Measurements from ENCODE around the gene IFT25. TPM values are rescaled to one million over a fixed set of nuclear protein-coding genes. Genes with fewer than 3 reads are reported as not detected.

The IFT25 gene
- total and polyA plus RNA-seq, 2 of the 13 experiments (the other 11 are each of a cell fraction or from before 2014, with no cell fraction given): 19.7 to 48.0 TPM

DNA sequence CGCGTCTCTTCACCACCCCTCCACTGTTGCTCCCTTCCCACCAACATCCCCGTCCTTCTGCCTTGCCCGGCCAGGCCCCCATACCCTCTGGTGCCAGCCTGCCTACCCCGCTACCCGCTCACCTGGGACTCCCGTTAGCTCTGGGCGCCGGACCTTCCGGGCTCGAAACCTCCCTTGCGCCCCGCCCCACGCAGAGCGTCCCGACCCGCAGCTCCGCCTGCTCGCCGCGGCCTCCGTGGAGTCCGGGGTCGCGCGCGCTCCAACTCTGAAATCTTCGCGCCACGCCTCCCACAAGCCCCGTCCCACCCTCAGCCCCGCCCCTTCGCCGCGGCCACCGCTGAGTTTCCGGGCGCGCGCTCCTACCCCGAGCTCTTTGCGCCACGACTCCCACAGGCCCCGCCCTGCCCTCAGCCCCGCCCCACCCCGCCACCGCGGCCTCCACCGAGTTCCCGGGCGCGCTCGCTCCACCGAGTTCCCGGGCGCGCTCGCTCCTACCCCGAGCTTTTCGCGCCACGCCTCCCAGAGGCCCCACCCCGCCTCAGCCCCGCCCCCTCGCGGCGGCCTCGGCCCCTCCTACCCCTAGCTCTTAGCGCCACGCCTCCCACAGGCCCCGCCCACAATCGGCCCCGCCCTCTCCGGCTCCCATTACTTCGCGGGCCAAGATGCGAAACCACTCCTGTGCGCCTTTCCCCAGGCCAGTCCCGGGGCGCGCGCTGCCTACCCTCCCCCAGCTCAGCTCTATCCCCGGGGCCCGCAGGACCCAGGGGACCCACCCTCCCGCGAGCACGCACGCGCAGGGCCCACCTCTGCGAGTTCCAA, at the start of gene IFT25 (continued):
- TF ChIP-seq, protein P1, sequence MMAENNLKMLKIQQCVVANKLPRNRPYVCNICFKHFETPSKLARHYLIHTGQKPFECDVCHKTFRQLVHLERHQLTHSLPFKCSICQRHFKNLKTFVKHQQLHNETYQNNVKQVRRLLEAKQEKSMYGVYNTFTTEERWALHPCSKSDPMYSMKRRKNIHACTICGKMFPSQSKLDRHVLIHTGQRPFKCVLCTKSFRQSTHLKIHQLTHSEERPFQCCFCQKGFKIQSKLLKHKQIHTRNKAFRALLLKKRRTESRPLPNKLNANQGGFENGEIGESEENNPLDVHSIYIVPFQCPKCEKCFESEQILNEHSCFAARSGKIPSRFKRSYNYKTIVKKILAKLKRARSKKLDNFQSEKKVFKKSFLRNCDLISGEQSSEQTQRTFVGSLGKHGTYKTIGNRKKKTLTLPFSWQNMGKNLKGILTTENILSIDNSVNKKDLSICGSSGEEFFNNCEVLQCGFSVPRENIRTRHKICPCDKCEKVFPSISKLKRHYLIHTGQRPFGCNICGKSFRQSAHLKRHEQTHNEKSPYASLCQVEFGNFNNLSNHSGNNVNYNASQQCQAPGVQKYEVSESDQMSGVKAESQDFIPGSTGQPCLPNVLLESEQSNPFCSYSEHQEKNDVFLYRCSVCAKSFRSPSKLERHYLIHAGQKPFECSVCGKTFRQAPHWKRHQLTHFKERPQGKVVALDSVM (CRISPR knock-in tag; IDR thresholded peaks at IDR 0.05): peak; percentile 93
- no peak for TF ChIP-seq ZNF354B (CRISPR knock-in tag; IDR thresholded peaks at IDR 0.05)
- no peak for TF ChIP-seq ZNF782 (CRISPR knock-in tag; IDR thresholded peaks at IDR 0.05; ENCODE audit: borderline replicate concordance)
- no peak for TF ChIP-seq ZNF747 (CRISPR knock-in tag; IDR thresholded peaks at IDR 0.05; ENCODE audit: borderline replicate concordance)
- TF ChIP-seq NFE2L2 (IDR thresholded peaks at IDR 0.05; ENCODE audit: low read length): no peak
- TF ChIP-seq NFRKB (IDR thresholded peaks at IDR 0.05): no peak
- TF ChIP-seq FOXC1 (CRISPR knock-in tag; IDR thresholded peaks at IDR 0.05; ENCODE audit: borderline replicate concordance): 0 out of 2 replicates have a peak, but pooled peaks have one; percentile 17
- TF ChIP-seq NFIB (CRISPR knock-in tag; IDR thresholded peaks at IDR 0.05; ENCODE audit: borderline replicate concordance): no peak
- TF ChIP-seq SP1 (IDR thresholded peaks at IDR 0.05): no peak
- peak; percentile 71 for TF ChIP-seq SP1 (CRISPR knock-in tag; IDR thresholded peaks at IDR 0.05)
- no peak for TF ChIP-seq CENPX (CRISPR knock-in tag; IDR thresholded peaks at IDR 0.05)
- TF ChIP-seq POLR2AphosphoS5 (IDR thresholded peaks at IDR 0.05; ENCODE audit: low read depth, low read length): peak; percentile 64
- TF ChIP-seq ZNF264 (CRISPR knock-in tag; IDR thresholded peaks at IDR 0.05): 0 out of 2 replicates have a peak, but pooled peaks have one; percentile 35
- TF ChIP-seq, protein P2, sequence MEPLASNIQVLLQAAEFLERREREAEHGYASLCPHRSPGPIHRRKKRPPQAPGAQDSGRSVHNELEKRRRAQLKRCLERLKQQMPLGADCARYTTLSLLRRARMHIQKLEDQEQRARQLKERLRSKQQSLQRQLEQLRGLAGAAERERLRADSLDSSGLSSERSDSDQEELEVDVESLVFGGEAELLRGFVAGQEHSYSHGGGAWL (CRISPR knock-in tag; IDR thresholded peaks at IDR 0.05): 0 out of 2 replicates have a peak, but pooled peaks have one; percentile 19
- TF ChIP-seq AHR (CRISPR knock-in tag; IDR thresholded peaks at IDR 0.05): no peak
- TF ChIP-seq, protein P3, sequence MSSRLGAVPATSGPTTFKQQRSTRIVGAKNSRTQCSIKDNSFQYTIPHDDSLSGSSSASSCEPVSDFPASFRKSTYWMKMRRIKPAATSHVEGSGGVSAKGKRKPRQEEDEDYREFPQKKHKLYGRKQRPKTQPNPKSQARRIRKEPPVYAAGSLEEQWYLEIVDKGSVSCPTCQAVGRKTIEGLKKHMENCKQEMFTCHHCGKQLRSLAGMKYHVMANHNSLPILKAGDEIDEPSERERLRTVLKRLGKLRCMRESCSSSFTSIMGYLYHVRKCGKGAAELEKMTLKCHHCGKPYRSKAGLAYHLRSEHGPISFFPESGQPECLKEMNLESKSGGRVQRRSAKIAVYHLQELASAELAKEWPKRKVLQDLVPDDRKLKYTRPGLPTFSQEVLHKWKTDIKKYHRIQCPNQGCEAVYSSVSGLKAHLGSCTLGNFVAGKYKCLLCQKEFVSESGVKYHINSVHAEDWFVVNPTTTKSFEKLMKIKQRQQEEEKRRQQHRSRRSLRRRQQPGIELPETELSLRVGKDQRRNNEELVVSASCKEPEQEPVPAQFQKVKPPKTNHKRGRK (CRISPR knock-in tag; IDR thresholded peaks at IDR 0.05): no peak
- no peak for TF ChIP-seq ZSCAN9 (CRISPR knock-in tag; IDR thresholded peaks at IDR 0.05; ENCODE audit: borderline replicate concordance)
- TF ChIP-seq MAFG (CRISPR knock-in tag; IDR thresholded peaks at IDR 0.05): no peak
- TF ChIP-seq ZNF678 (CRISPR knock-in tag; IDR thresholded peaks at IDR 0.05): no peak
- 0 out of 2 replicates have a peak, but pooled peaks have one; percentile 5 for TF ChIP-seq RARA (CRISPR knock-in tag; IDR thresholded peaks at IDR 0.05)
- TF ChIP-seq, protein P4, sequence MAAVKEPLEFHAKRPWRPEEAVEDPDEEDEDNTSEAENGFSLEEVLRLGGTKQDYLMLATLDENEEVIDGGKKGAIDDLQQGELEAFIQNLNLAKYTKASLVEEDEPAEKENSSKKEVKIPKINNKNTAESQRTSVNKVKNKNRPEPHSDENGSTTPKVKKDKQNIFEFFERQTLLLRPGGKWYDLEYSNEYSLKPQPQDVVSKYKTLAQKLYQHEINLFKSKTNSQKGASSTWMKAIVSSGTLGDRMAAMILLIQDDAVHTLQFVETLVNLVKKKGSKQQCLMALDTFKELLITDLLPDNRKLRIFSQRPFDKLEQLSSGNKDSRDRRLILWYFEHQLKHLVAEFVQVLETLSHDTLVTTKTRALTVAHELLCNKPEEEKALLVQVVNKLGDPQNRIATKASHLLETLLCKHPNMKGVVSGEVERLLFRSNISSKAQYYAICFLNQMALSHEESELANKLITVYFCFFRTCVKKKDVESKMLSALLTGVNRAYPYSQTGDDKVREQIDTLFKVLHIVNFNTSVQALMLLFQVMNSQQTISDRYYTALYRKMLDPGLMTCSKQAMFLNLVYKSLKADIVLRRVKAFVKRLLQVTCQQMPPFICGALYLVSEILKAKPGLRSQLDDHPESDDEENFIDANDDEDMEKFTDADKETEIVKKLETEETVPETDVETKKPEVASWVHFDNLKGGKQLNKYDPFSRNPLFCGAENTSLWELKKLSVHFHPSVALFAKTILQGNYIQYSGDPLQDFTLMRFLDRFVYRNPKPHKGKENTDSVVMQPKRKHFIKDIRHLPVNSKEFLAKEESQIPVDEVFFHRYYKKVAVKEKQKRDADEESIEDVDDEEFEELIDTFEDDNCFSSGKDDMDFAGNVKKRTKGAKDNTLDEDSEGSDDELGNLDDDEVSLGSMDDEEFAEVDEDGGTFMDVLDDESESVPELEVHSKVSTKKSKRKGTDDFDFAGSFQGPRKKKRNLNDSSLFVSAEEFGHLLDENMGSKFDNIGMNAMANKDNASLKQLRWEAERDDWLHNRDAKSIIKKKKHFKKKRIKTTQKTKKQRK (IDR thresholded peaks at IDR 0.05; ENCODE audit: low read length): no peak
- no peak for TF ChIP-seq ZBTB21 (CRISPR knock-in tag; IDR thresholded peaks at IDR 0.05)
- TF ChIP-seq, protein P5, sequence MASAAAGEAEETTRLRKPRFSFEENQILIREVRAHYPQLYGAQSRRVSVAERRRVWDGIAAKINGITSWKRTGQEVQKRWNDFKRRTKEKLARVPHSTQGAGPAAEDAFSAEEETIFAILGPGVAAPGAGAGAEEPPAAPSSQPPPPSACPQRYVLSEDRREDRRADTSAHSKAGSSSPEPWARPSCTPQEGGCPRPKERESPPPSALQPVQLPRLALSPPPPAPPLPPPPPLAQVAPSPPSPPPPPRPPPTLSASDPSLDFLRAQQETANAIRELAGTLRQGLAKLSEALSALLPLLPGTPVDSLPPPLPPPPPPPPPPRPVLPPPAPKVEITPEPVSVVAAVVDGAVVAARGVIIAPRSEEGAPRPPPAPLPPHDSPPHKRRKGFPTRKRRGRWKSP (CRISPR knock-in tag; IDR thresholded peaks at IDR 0.05): peak; percentile 69; the same call in 1 of the 2 replicates

Measured in HepG2 (cell line).